GM19328 (cell line): Measurements from ENCODE around the gene CLASRP.
"Not testable (repeated sequence)": the region's sequence is repeated elsewhere in the genome, so short reads cannot be mapped to it uniquely, and the experiment has no call there.

ENCODE experiments used
- ATAC-seq: cut with Tn5 transposase; IDR thresholded peaks from one replicate; pipeline ENCODE4 v1.9.1; 2021; ENCODE audit warnings: mild to moderate bottlenecking, moderate library complexity; ENCODE audit not compliant: unreplicated experiment

Gene CLASRP

DNA sequence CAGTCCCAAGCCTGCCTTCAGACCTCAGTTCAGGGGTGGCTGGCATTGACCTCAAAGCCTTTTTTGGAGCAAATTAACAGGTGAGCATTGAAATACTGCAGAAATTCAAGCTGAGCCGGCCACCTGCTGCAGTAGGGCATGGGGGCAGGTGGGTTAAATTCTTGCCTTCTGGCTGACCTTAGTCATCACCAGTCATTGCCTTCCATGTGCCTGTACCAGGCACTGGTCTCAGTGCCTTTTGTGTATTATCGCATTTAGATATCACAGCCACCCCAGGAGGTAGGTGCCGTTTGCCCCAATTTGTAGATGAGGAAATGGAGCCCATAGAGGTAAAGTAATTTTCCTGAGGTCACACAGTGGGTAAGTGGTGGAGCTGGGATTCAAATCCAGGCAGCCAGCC is 61.4 kb downstream of the CLASRP start:
- no peak for ATAC-seq

DNA sequence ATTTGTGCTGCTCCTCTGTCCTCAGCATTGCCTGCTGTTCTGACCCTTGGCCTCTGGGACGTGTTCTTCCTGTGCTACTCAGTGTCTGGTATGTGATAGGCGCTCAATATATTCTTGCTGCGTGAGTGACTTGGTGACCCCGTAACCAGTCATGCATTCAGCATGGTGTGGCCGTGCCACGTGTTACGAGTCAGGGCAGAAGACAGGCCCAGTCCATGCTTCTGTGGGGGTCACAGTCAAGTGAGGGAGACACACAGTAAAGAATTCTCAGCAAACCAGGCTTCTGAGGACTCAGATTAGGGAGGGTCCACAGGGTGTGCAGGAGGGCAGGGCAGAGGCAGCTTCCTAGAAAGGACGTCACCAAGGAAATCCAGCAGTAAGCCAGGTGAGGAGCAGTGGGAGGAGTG is 62.0 kb downstream of the CLASRP start:
- no peak for ATAC-seq

DNA sequence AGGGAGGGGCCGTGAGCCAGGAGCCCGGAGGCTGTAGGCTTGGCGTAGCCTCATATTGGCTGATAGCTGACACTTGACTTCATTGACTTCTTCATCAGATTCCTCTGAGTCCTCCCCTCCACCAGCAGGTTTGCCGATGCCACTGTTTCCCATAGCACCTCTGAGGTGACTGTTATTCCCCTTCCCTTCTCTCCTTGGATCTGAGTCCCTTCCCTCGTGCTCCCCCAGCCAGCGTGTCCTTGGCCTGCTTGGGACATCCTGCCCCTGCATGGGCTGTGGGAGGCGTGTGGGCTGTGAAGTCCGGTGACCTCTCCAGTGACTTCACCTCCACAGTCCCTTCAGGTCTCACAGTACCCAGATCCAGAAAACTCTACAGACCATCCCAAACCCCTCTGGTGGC is 63.0 kb downstream of the CLASRP start:
- no peak for ATAC-seq

DNA sequence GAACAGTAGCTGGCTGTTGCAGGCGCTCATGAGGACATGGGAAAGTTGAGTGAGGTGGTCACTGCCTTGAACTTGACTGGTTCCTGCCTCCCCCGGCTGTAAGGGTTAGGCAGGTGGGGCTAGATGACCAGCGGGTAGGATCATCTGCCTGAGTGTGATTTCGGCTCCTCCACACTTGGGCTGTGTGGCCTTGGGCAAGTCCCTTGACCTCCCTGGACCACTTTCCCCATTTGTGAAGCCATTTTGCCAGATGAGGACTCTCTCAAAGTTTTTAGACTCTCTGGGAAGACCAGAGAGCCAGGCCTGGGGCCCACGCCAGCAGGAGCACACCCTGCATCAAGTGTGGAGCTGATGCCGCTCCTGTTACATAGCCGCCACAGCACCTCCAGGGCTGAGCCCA is 63.6 kb downstream of the CLASRP start:
- ATAC-seq = no peak

DNA sequence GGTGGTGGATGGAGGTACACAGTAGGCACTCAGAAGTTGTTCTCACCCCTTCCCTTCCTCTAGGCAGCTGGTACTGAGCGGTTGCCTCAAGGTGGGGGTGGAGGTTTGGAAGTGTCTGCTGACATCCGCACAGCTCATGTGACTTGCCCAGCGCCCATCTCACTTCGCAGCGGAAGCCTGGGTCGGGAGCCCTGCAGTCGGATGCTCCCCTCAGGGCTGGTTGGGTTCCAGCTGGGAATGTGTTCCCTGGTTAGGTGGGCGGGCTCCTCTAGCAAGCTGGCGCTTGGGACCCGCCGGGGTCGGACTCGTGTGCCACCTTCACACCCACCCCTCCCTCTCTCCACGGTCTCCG is 64.3 kb downstream of the CLASRP start:
- ATAC-seq = no peak

DNA sequence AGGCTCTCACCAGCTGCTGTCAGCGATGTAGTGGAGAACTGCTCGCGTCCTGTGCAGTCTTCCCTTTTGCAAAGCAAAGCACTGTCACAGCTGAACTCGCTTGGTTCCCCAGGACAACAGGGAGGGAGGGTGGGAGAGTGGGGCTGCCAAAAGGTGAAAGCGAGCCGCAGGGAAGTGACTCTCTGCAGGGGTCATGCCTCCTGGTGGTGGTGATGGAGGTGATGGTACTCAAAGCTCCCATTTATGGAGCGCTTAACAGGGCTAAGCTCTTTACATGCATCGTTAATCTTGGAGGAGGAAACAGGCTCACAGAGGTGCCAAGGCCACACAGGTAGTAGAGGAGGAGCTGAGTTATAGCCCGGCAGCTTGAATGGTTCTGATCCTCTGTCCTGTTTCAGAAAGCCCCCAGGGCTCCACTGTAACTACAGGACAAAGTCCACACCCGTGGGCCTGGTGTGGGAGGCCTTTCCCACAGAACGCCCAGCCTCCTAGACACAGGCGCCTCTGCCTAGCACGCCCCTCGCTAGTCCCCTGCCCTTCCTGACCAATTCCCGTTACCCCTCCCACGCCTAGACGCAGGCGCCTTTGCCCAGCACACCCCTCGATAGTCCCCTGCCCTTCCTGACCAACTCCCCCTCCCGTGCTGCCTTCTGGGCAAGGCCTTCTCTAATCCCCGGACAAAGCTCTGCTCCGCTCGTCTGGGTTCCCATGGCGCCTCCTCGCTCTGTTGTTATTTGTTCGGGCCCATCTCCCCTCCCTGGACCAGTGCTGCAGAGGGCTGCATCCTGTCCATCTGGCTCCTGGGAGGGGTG is 64.9 kb downstream of the CLASRP start:
- no peak for ATAC-seq

DNA sequence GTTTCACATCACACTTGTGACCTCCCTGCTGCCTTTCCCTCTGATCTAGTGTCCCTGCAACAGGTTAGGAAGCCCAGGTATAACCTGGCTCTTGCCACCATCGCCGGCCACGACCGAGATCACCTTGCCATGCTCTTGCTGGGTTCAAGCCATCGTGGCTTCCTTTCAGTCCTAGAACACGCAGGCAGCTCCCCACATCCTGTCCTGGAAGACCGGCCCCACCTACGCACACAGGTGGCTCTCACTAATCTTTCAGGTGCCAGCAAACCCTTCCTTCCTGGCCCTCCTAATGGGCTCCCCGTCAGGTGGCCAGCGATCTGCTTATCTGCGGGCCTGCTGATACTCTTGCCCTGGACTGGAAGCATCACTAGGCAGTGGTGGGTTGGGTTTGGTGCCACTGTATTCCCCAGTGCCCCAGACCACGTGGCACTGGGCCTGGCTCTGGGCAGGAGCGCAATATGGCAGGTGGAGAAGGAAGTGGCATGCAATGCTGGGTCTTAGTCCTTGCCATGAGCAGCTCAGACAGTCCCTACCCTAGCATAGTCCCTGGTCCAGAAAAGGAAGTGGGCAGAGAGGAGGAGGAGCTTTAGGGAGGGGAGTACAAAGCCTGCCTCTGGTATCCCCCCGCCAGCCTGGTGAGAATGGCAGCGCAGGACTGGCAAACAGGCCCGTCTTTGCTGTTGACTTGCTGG is 66.0 kb downstream of the CLASRP start:
- no peak for ATAC-seq

DNA sequence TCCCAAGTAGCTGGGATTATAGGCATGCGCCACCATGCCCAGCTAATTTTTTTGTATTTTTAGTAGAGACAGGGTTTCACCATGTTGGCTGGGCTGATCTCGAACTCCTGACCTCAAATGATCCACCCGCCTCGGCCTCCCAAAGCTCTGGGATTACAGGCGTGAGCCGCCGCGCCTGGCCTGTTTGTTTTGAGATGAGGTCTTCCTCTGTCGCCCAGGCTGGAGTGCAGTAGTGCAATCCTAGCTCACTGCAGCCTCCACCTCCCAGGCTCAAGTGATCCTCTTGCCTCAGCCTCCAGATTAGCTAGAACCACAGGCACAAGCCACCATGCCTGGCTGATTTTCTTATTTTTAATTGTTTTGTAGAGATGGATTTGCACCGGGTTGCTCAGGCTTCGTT is 67.5 kb downstream of the CLASRP start:
- ATAC-seq = not testable (repeated sequence)

DNA sequence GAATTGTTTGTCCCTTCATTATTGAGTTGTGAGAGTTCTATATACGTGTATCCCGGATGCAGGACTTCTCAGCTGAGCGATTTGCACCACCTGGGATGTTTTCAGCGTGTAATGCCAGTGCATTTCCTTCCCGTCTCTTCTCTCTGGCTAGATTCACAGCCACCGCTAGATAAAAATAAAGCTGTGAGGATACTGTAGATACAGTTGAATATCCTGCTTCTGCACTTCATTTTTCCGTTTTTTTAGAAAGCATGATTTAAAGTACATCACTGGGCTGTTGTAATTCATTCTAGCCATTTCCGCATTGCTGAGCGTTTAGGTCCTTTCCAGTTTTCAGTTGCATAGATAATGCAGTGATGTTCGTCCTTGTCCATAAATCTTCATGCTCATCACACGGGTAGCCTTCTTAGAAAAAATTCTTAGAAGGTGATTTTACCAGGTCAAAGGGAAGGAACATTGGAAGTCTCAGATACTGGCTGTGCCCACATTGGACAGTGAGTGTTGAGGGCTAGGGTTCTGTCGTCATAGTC is 68.8 kb downstream of the CLASRP start:
- no peak for ATAC-seq

DNA sequence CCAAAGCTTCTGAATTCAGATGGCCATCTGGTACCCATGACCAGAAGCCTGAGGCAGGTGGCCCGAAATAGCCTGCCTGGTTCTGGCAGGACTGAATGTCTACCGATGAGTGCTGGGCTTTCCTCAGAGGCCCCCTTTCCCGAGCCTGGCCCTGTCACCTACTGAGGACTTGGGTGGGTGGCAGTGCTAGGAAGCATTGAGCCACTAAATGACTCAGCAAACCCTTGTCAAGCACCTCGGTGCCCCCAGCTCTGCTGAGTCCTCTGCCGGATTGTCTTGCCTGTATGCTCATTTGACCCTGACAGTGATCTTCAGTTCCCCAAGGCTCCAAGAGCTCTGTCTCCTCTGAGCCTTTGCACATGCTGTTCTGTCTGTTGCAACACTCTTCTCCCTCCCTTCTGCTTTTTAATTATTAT is 72.0 kb downstream of the CLASRP start:
- ATAC-seq = no peak

DNA sequence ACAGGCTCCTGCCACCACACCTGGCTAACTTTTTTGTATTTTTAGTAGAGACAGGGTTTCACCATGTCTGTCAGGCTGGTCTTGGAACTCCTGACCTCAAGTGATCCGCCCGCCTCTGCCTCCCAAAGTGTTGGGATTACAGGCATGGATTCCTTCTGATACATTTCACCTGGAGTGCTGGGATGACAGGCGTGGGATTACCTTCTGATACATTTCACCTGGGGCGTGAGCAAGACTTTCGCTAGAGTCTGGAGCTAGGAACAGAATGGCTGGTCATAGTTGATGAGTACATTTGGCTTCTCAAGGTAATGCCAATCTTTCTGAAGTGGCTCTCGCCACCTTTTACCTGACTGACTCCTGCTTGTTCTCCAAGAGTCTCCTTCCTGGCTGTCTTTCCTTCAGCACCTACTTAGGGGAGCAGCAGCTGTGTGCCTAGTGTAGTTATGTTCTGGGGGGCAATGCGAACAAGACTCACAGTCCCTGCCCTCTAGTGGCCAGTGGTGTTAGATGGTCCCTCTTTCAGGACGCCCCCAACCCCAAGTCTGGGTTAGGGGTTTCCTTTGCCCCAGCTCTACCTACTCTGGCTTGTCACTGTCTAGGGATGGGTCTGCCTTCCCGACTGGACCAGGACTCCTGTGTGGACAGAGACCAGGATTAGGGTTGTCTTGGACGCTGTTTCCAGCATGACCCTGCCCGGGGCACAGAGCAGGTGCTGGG is 73.4 kb downstream of the CLASRP start:
- ATAC-seq = no peak

DNA sequence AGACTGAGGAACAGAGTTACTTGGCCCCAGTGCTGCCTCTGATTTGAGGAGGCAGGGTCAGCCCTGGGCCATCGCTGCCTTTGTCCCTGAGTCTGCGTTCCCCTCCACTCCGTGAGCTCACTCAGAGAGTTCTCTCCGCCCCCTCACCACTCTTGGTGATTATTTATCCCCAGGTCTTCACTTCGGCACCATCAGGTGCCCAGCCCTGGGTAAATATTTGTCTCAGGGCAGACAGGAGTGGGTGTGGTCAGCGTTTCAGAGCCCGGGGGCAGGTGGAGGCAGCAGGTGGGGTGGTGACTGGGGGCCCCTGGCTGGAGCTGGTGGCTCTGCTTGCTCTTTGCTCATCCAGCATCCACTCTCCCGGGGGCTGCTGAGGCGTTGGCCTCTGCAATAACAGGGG is 74.8 kb downstream of the CLASRP start:
- no peak for ATAC-seq

DNA sequence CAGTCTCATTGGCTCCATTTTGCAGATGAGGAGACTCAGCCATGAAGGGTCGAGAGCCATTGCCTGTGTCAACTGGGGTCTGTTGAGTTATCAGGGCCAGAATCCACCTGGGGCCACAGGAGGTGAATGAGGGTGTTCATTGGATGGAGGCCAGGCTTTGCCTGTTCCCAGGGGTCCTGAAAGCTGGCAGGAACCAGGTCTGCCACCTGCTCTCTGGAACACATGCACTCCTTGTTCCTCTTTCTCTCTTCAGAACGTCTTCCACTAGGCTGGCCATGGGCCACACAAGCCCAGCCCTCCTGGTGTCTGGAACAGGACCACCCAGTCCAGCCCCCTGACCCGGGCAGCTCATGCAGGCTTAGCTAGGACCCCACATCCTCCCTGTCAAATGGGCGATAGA is 75.3 kb downstream of the CLASRP start:
- no peak for ATAC-seq

DNA sequence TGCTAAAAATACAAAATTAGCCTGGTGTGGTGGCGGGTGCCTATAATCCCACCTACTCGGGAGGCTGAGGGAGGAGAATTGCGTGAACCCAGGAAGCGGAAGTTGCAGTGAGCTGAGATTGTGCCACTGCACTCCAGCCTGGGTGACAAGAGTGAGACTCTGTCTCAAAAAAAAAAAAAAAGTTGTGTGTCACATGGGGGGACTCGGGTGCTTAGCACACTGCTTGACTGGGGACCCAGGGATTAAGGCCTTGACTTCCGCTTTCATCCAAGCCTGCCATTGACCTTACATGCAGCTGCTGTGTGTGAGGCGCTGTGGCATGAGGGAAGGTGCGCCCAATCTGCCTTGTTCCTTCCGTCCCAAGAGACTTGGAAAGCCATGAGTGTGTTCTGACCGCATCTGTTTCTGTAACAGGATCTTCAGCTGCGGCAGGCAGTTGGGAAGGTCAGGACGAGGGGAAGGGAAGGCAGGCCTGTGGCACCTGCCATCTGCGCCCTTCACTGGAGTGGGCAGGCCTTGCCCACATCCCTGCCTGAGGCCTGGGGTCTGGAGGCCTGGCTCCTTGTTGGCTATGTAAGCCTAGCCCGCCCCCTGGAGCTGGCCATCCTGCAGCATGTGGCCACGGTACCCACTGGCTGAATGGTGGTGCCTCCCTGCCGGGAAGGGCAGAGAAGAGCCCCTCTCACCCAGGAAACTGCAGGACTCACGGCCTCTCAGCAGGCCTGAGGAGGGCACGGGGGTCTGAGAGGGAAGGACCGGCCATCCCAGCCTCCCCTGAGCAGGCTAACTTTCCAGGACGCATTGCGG is 77.2 kb downstream of the CLASRP start:
- no peak for ATAC-seq

DNA sequence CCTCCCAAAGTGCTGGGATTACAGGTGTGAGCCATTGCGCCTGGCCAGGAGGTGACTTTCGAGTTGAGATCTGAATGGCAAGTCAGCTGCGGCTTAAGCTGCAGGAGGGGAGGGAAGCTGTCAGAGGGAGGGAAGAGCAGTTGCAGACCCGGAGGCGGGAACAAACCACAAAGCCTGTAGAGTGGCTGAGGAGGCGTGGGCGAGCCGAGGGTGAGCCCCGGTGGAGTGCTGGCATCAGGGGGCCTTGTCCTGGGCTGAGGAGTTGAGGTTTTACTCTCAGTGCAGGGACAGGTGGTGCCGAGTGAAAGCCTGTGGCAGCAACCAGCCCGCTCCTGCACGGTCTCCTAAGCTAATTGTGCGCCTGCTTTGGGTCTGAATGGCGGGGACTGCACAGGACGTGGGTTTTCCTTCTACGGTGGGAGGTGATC is 78.3 kb downstream of the CLASRP start:
- peak; percentile 51 for ATAC-seq

DNA sequence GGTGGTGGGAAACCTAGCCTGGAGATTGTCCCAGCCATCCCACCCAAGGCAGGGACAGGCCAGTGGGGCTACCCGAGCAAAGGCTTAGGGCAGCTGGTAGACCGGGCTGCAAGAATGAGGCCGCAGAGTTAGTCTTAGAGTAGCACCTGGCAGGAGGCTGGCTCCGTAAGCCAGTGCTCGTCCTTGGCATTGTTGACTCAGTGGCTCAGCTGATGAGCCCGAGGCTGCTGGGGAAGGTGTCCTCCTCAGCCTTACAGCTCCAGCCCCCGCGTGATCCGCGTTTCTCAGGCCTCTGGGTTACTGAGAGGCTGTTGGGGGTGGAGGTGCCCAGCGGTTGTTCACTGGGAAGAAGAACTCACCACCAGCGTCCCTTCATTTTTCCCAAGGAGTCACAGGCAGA is 78.8 kb downstream of the CLASRP start:
- no peak for ATAC-seq

DNA sequence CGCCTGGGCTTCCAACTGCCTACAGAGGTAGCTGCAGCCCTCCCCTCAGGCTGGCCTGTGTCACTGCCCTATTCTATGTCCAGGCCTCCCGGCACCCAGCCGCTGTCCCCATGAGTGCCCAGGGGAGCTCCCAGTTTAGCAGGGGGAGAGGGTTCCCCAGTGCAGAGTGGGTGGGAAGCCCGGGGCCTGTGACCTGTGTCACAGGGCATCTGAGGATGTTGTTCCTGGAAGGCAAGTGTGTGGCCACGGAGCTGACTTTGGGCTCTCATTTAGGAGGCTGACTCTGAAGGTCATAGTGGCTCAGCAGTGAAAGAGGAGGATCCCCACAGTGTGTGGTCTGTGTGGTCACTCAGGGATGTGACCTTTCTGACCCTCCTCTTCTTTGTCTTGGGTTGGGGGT is 79.3 kb downstream of the CLASRP start:
- ATAC-seq = no peak

DNA sequence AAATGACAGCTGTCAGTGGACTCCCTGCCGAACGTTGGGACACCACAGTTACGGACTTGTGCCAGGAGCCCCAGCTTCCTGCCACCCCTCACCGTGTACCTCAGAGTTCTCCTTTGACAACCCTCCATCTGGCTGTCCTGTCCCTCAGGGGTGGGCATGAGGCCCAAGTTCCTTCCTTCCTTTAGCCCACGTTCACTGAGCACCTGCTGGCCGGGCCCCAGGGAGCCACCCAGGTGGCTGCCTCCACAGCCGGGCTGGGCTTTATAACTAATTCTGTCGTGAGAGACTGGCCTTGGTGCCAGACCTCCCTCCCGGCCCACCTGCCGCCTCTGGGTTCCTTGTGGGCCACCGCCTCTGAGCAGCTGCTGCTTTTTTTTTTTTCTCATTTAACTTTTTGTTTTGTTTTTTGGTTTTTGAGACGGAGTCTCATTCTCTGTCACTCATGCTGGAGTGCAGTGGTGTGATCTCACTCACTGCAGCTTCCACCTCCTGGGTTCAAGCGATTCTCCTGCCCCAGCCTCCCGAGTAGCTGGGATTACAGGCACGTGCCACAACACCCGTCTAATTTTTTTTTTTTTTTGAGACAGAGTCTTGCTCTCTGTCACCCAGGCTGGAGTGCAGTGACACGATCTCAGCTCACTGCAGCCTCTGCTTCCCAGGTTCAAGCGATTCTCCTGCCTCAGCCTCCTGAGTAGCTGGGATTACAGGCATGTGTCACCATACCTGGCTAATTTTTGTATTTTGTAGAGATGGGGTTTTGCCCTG is 79.9 kb downstream of the CLASRP start:
- ATAC-seq = not testable (repeated sequence)

DNA sequence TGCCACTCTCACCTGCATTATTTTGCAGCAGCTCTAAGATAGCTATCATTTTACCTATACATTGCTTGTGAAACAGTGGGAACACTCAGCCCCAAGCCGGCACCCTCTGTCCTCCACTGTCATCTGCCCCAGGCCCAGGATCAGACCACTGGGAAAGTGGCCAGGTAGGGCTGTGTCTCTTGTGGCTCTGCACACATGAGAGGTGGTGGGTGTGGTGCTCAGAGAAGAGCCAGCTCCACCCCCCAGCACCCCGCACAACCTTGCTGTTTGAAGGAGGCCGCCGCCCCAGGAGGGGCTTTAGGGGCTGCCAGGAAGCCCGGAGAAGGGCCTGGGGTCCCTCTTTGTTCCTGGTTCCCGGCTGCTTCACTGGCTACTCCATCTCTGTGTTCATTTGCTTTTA is 80.7 kb downstream of the CLASRP start:
- ATAC-seq = no peak
